Activated CD4-positive, alpha-beta memory T cell treated with anti-CD3 and anti-CD28 coated beads for 36 hours (primary cell): ENCODE results near the gene SFXN1. TPM values are rescaled to one million over a fixed set of nuclear protein-coding genes. Genes with fewer than 3 reads are reported as not detected.
"Not testable (repeated sequence)": the region's sequence is repeated elsewhere in the genome, so short reads cannot be mapped to it uniquely, and the experiment has no call there.

ENCODE experiments used
- CTCF ChIA-PET: fragments of 350-600 bp; sonication (Branson Sonifier 250); formaldehyde crosslinking; loops from one replicate; lab custom pipeline; 2021; ENCODE audit warnings: antibody characterized with exemption, inconsistent platforms; lab: Charles Lee
- POLR2A ChIA-PET: fragments of 350-600 bp; sonication (Branson Sonifier 250); formaldehyde crosslinking; loops from one replicate; lab custom pipeline; 2021; ENCODE audit warnings: antibody characterized with exemption; lab: Charles Lee
- DNase-seq: peaks from one replicate; pipeline ENCODE4 v3.0.0-alpha.2; 2020
- H3K27ac Mint-ChIP-seq: one replicate; pipeline ENCODE4 v1.8.0; 2021; ENCODE audit warnings: mixed read lengths
- H3K27me3 Mint-ChIP-seq: one replicate; pipeline ENCODE4 v1.8.0; 2021; ENCODE audit warnings: mixed read lengths
- H3K36me3 Mint-ChIP-seq: one replicate; pipeline ENCODE4 v1.8.0; 2021; ENCODE audit warnings: mixed read lengths
- H3K4me1 Mint-ChIP-seq: one replicate; pipeline ENCODE4 v1.8.0; 2021; ENCODE audit warnings: low read depth, mixed read lengths
- H3K4me3 Mint-ChIP-seq: one replicate; pipeline ENCODE4 v1.8.0; 2021; ENCODE audit warnings: mild to moderate bottlenecking, mixed read lengths
- H3K9me3 Mint-ChIP-seq: one replicate; pipeline ENCODE4 v1.8.0; 2021; ENCODE audit warnings: mixed read lengths
- intact Hi-C: fragments of 100-400 bp; cut with micrococcal nuclease; formaldehyde crosslinking; loops from one replicate; pipeline ENCODE4 v1.15.1; 2023
- total RNA-seq, 2 experiments: library from RNA; stranded (reverse); gene quantifications; one replicate each; pipeline ENCODE4 v1.2.3, GENCODE V29; 2021

SFXN1 gene
- total RNA-seq, 2 experiments from 2014 or later, result 298 to 300 TPM

GRCh38 chr5:175494264-175495183, 16.2 kb downstream of the SFXN1 start:
- peaks cover 59% of the 10 kb centered on the region for H3K36me3 Mint-ChIP-seq
- DNase-seq, result peak; percentile 49
- no peaks in the 10 kb centered on the region for H3K9me3 Mint-ChIP-seq
- POLR2A ChIA-PET, result interaction anchor here (0.6 to 1.2 kb wide), 2 partner anchors 22 to 45 kb away, joined by 3 to 4 read pairs; no protein-coding TSS in a partner anchor
- no peak overlapping the region for H3K4me3 Mint-ChIP-seq
- H3K4me1 Mint-ChIP-seq, result peaks cover 57% of the 10 kb centered on the region
- H3K27ac Mint-ChIP-seq, result peak overlapping the region; percentile 72
- CTCF ChIA-PET, result interaction anchor here (1.1 kb wide), 1 partner anchor 40 kb away, joined by 5 read pairs; no protein-coding TSS in a partner anchor
- no peaks in the 10 kb centered on the region for H3K27me3 Mint-ChIP-seq
- intact Hi-C loops, result loop anchor here (1.0 to 10.0 kb wide), 3 partner anchors 14 to 1040 kb away; partner anchors contain the start of gene RNF44

GRCh38 chr5:175501759-175502158, 23.4 kb downstream of the SFXN1 start:
- peaks cover 62% of the 10 kb centered on the region for H3K4me1 Mint-ChIP-seq
- H3K36me3 Mint-ChIP-seq, result peaks cover 65% of the 10 kb centered on the region
- no peaks in the 10 kb centered on the region for H3K9me3 Mint-ChIP-seq
- peak overlapping the region; percentile 49 for H3K27ac Mint-ChIP-seq
- ChIA-PET POLR2A (no interaction called here), CTCF (no interaction called here)
- no peak for DNase-seq
- H3K27me3 Mint-ChIP-seq, result no peaks in the 10 kb centered on the region
- H3K4me3 Mint-ChIP-seq, result no peak overlapping the region
- intact Hi-C loops, result no loop called here

GRCh38 chr5:175507671-175508070, 29.3 kb downstream of the SFXN1 start:
- POLR2A ChIA-PET, result interaction anchor here (0.8 to 0.9 kb wide), 2 partner anchors 9 to 28 kb away, joined by 3 to 6 read pairs; no protein-coding TSS in a partner anchor
- CTCF ChIA-PET, H3K4me3 Mint-ChIP-seq, H3K9me3 Mint-ChIP-seq, intact Hi-C loops, H3K27me3 Mint-ChIP-seq: not testable (repeated sequence)
- H3K4me1 Mint-ChIP-seq, result peaks cover 38% of the 10 kb centered on the region
- H3K27ac Mint-ChIP-seq, result peak overlapping the region; percentile 83
- DNase-seq, result peak; percentile 68
- peaks cover 62% of the 10 kb centered on the region for H3K36me3 Mint-ChIP-seq

- H3K27ac Mint-ChIP-seq, result peak overlapping the region; percentile 51
- ChIA-PET CTCF (interaction anchor here (0.7 to 1.2 kb wide), 2 partner anchors 21 to 44 kb away, joined by 3 read pairs; no protein-coding TSS in a partner anchor), POLR2A (no interaction called here)
Observed at GRCh38 chr5:175508896-175509295, 30.5 kb downstream of the SFXN1 start.

GRCh38 chr5:175513297-175513696, 34.9 kb downstream of the SFXN1 start:
- peaks cover 1% of the 10 kb centered on the region for H3K9me3 Mint-ChIP-seq
- ChIA-PET POLR2A (no interaction called here), CTCF (no interaction called here)
- H3K4me1 Mint-ChIP-seq, result peaks cover 56% of the 10 kb centered on the region
- no peak for DNase-seq
- intact Hi-C loops, result loop anchor here (10.0 kb wide), 1 partner anchor 872 kb away; the partner anchor contains the start of genes HIGD2A and NOP16
- peak overlapping the region; percentile 100 for H3K27ac Mint-ChIP-seq
- H3K36me3 Mint-ChIP-seq, result peaks cover 87% of the 10 kb centered on the region
- H3K27me3 Mint-ChIP-seq, result no peaks in the 10 kb centered on the region
- H3K4me3 Mint-ChIP-seq, result no peak overlapping the region

More at GRCh38 chr5:175508896-175509295, 30.5 kb downstream of the SFXN1 start:
- intact Hi-C loops, result no loop called here
- H3K9me3 Mint-ChIP-seq, result no peaks in the 10 kb centered on the region
- DNase-seq, result no peak
- H3K27me3 Mint-ChIP-seq, result no peaks in the 10 kb centered on the region
- H3K36me3 Mint-ChIP-seq, result peaks cover 64% of the 10 kb centered on the region
- H3K4me1 Mint-ChIP-seq, result peaks cover 44% of the 10 kb centered on the region
- H3K4me3 Mint-ChIP-seq, result no peak overlapping the region

GRCh38 chr5:175513726-175514125, 35.4 kb downstream of the SFXN1 start:
- CTCF ChIA-PET, result no interaction called here
- intact Hi-C loops, result loop anchor here (10.0 kb wide), 1 partner anchor 871 kb away; the partner anchor contains the start of genes HIGD2A and NOP16
- DNase-seq, result no peak
- H3K4me1 Mint-ChIP-seq, result peaks cover 58% of the 10 kb centered on the region
- H3K9me3 Mint-ChIP-seq, result peaks cover 6% of the 10 kb centered on the region
- peak overlapping the region; percentile 100 for H3K27ac Mint-ChIP-seq
- H3K4me3 Mint-ChIP-seq, result no peak overlapping the region
- POLR2A ChIA-PET, result no interaction called here
- H3K36me3 Mint-ChIP-seq, result peaks cover 88% of the 10 kb centered on the region
- no peaks in the 10 kb centered on the region for H3K27me3 Mint-ChIP-seq

GRCh38 chr5:175516933-175517823, 38.8 kb downstream of the SFXN1 start:
- peak; percentile 33 for DNase-seq
- H3K27ac Mint-ChIP-seq, result peak overlapping the region; percentile 100
- H3K27me3 Mint-ChIP-seq, result no peaks in the 10 kb centered on the region
- intact Hi-C loops, result loop anchor here (1.0 to 10.0 kb wide), 6 partner anchors 18 to 1900 kb away; partner anchors contain the start of genes BOD1, HIGD2A and NOP16
- ChIA-PET CTCF (interaction anchor here (0.8 to 2.4 kb wide), 8 partner anchors 17 to 212 kb away, joined by 3 to 13 read pairs (median 4); no protein-coding TSS in a partner anchor), POLR2A (interaction anchor here (0.5 to 2.2 kb wide), 12 partner anchors 9 to 780 kb away, joined by 3 to 11 read pairs (median 4); partner anchors contain the start of gene SFXN1)
- H3K4me1 Mint-ChIP-seq, result peaks cover 85% of the 10 kb centered on the region
- H3K36me3 Mint-ChIP-seq, result peaks cover 83% of the 10 kb centered on the region
- peaks cover 14% of the 10 kb centered on the region for H3K9me3 Mint-ChIP-seq
- peak overlapping the region; percentile 53 for H3K4me3 Mint-ChIP-seq

- Mint-ChIP-seq H3K27ac (peak overlapping the region; percentile 100), H3K27me3 (no peaks in the 10 kb centered on the region), H3K4me3 (peak overlapping the region; percentile 53), H3K4me1 (peaks cover 92% of the 10 kb centered on the region), H3K36me3 (peaks cover 84% of the 10 kb centered on the region), H3K9me3 (peaks cover 14% of the 10 kb centered on the region)
- CTCF ChIA-PET, result interaction anchor here (0.8 to 2.4 kb wide), 5 partner anchors 16 to 200 kb away, joined by 3 to 13 read pairs (median 5); no protein-coding TSS in a partner anchor
- intact Hi-C loops, result loop anchor here (1.0 to 10.0 kb wide), 6 partner anchors 19 to 1901 kb away; partner anchors contain the start of genes BOD1, HIGD2A and NOP16
- DNase-seq, result peak; percentile 95
- POLR2A ChIA-PET, result interaction anchor here (0.9 to 2.2 kb wide), 7 partner anchors 9 to 135 kb away, joined by 3 to 11 read pairs (median 5); partner anchors contain the start of gene SFXN1
Observed at GRCh38 chr5:175517824-175518450, 39.6 kb downstream of the SFXN1 start.

- no peaks in the 10 kb centered on the region for H3K27me3 Mint-ChIP-seq
- H3K9me3 Mint-ChIP-seq, result peaks cover 14% of the 10 kb centered on the region
- intact Hi-C loops, result loop anchor here (5.0 to 10.0 kb wide), 3 partner anchors 522 to 1902 kb away; partner anchors contain the start of genes BOD1, HIGD2A and NOP16
- H3K36me3 Mint-ChIP-seq, result peaks cover 80% of the 10 kb centered on the region
- H3K4me3 Mint-ChIP-seq, result no peak overlapping the region
- ChIA-PET CTCF (interaction anchor here (0.7 to 2.4 kb wide), 2 partner anchors 15 to 798 kb away, joined by 3 to 13 read pairs; no protein-coding TSS in a partner anchor), POLR2A (interaction anchor here (1.3 to 2.3 kb wide), 5 partner anchors 11 to 134 kb away, joined by 3 to 11 read pairs (median 4); partner anchors contain the start of gene SFXN1)
- peaks cover 94% of the 10 kb centered on the region for H3K4me1 Mint-ChIP-seq
- no peak for DNase-seq
- H3K27ac Mint-ChIP-seq, result peak overlapping the region; percentile 100
Observed at GRCh38 chr5:175519006-175519405, 40.6 kb downstream of the SFXN1 start.

GRCh38 chr5:175520321-175520720, 42.0 kb downstream of the SFXN1 start:
- H3K9me3 Mint-ChIP-seq, result peaks cover 14% of the 10 kb centered on the region
- ChIA-PET POLR2A (interaction anchor here (1.4 to 2.3 kb wide), 4 partner anchors 8 to 133 kb away, joined by 4 to 9 read pairs (median 6); no protein-coding TSS in a partner anchor), CTCF (interaction anchor here (1.4 to 2.3 kb wide), 2 partner anchors 14 to 134 kb away, joined by 4 to 21 read pairs; no protein-coding TSS in a partner anchor)
- peak; percentile 81 for DNase-seq
- H3K4me3 Mint-ChIP-seq, result peak overlapping the region; percentile 65
- intact Hi-C loops, result loop anchor here (1.0 kb wide), 1 partner anchor 26 kb away; no protein-coding TSS in a partner anchor
- peaks cover 80% of the 10 kb centered on the region for H3K36me3 Mint-ChIP-seq
- H3K27ac Mint-ChIP-seq, result peak overlapping the region; percentile 100
- peaks cover 95% of the 10 kb centered on the region for H3K4me1 Mint-ChIP-seq
- no peaks in the 10 kb centered on the region for H3K27me3 Mint-ChIP-seq
